ENCODE results near the gene SSRP1.

- TF ChIP-seq CTCF (IDR thresholded peaks at IDR 0.05) (no peak), POLR2A (IDR thresholded peaks at IDR 0.05) (no peak)
These were observed 12.4 kb downstream of the SSRP1 start for GRCh38 chr11:57323167-57323854.

Data from uterus (tissue), 2 donors.